GM12878 (cell line): ENCODE measurements around the gene ESR1. TPM values are rescaled to one million over a fixed set of nuclear protein-coding genes. Genes with fewer than 3 reads are reported as not detected.
"Not testable (repeated sequence)": the region's sequence is repeated elsewhere in the genome, so short reads cannot be mapped to it uniquely, and the experiment has no call there.

Source experiments
- ATAC-seq: fragments of 200-7000 bp; cut with Tn5 transposase; 3 replicates; pipeline ENCODE4 v1.9.1; 2020; ENCODE audit warnings: mild to moderate bottlenecking, moderate library complexity
- BruUV-seq: library from RNA; stranded (reverse); fragments of 400-500 nt; replicated peaks from 2 replicates; lab custom pipeline; 2021; lab: Mats Ljungman, UMichigan
- CTCF ChIA-PET: fragments of 300-600 bp; sonication (Branson Sonifier 250); formaldehyde crosslinking; extraction: SDS; loops from one replicate; lab custom pipeline; 2021; ENCODE audit warnings: inconsistent platforms; lab: Yijun Ruan, JAX
- POLR2A ChIA-PET: fragments of 350-600 bp; formaldehyde crosslinking; extraction: SDS; loops from one replicate; lab custom pipeline; 2021; ENCODE audit warnings: inconsistent platforms; lab: Charles Lee
- RAD21 ChIA-PET: fragments of 300-600 bp; sonication (Branson Sonifier 250); formaldehyde crosslinking; loops from one replicate; lab custom pipeline; 2023; ENCODE audit warnings: antibody characterized with exemption; ENCODE audit not compliant: unreplicated experiment; lab: Charles Lee
- SMC1A ChIA-PET: fragments of 300-600 bp; sonication (Branson Sonifier 250); formaldehyde crosslinking; loops from one replicate; lab custom pipeline; 2023; ENCODE audit not compliant: unreplicated experiment, uncharacterized antibody; lab: Charles Lee
- DNase-seq: peaks from one replicate; pipeline ENCODE4 v3.0.0-alpha.2; 2011; ENCODE audit warnings: low read depth, low spot score
- FAIRE-seq: peaks from 3 replicates; lab custom pipeline; 2011; peaks lifted over from hg19 to GRCh38; lab: Jason Lieb, UNC
- H2AFZ ChIP-seq: 2 replicates; pipeline ENCODE4 v1.6.0; 2011; ENCODE audit warnings: low read depth, low read length, control low read depth; ENCODE audit not compliant: control insufficient read depth
- H3K27ac ChIP-seq: 2 replicates; pipeline ENCODE4 v1.5.1; 2011; ENCODE audit warnings: control low read depth; ENCODE audit not compliant: control insufficient read depth, insufficient read depth
- H3K27me3 ChIP-seq, 2 experiments: replicated peaks in 1 of 2; 2 replicates each; pipeline versions ENCODE4 v1.6.0 to v1.6.1; 2011; ENCODE audit warnings: low read length in 1 of 2; ENCODE audit not compliant: control insufficient read depth in 2 of 2, insufficient read depth in 2 of 2
- H3K36me3 ChIP-seq, 2 experiments: 2 replicates each; pipeline ENCODE4 v1.5.1; 2011; ENCODE audit warnings: low read length in 1 of 2; ENCODE audit not compliant: control insufficient read depth in 2 of 2, insufficient read depth in 2 of 2
- H3K4me1 ChIP-seq: 2 replicates; pipeline ENCODE4 v1.6.1; 2011; ENCODE audit warnings: mild to moderate bottlenecking, low read length, moderate library complexity, mixed read lengths; ENCODE audit not compliant: control insufficient read depth, insufficient read depth
- H3K4me2 ChIP-seq: 2 replicates; pipeline ENCODE4 v1.6.0; 2011; ENCODE audit warnings: control low read depth; ENCODE audit not compliant: control insufficient read depth, insufficient read depth
- H3K4me3 ChIP-seq: fragments of 200-600 bp; sonication (generic); 2 replicates; pipeline ENCODE4 v1.5.1; 2016
- H3K79me2 ChIP-seq: 2 replicates; pipeline ENCODE4 v1.6.0; 2011; ENCODE audit warnings: low read length; ENCODE audit not compliant: control insufficient read depth, insufficient read depth
- H3K9ac ChIP-seq: 2 replicates; pipeline ENCODE4 v1.8.0; 2011; ENCODE audit warnings: low read length, control low read depth, mixed read lengths; ENCODE audit not compliant: control insufficient read depth, insufficient read depth
- H3K9me3 ChIP-seq: replicated peaks from 3 replicates; pipeline ENCODE4 v1.5.1; 2011; ENCODE audit warnings: mild to moderate bottlenecking, low read length; ENCODE audit not compliant: control insufficient read depth, insufficient read depth
- H4K20me1 ChIP-seq: 2 replicates; pipeline ENCODE4 v1.6.0; 2011; ENCODE audit not compliant: control insufficient read depth, insufficient read depth
- WGBS: methylation state at CpG from one replicate; pipeline ENCODE4 v1.1.6; 2016; ENCODE audit warnings: low lambda C conversion rate; ENCODE audit not compliant: insufficient replicate concordance, insufficient coverage; ENCODE audit errors: missing lambda C conversion rate; 5-methylcytosine and 5-hydroxymethylcytosine counted together
- in situ Hi-C: fragments of 300-500 bp; cut with MboI; formaldehyde crosslinking; loops from 9 replicates; pipeline ENCODE4 v1.14.3; 2018; ENCODE audit warnings: mixed read lengths
- intact Hi-C: fragments of 100-400 bp; cut with micrococcal nuclease; formaldehyde crosslinking; loops from one replicate; pipeline ENCODE4 v1.14.2; 2022; ENCODE audit not compliant: unreplicated experiment
- polyA plus RNA-seq, 11 experiments: library from polyadenylated mRNA; depleted of rRNA in 4 of 11; unstranded in 6 of 11; stranded (reverse) in 5 of 11; fragments of >200 nt; fragmentation: Nextera tagmentation in 4 of 11; fragmentation: Illumina TruSeq in 1 of 11; extraction: Ambion mirVana in 4 of 11; extraction: Trizol in 1 of 11; gene quantifications; 1 replicate in 1 of 11; 2 replicates in 10 of 11; pipeline versions ENCODE4 v1.2.1 to v1.2.3, GENCODE V29; 2011 to 2016; ENCODE audit warnings: inconsistent platforms in 2 of 11, missing spikeins in 2 of 11, low read depth in 1 of 11
- total RNA-seq, 4 experiments: library from RNA; depleted of rRNA in 3 of 4; stranded (reverse); fragments of >200 nt in 3 of 4; fragmentation: Illumina TruSeq in 1 of 4; extraction: Trizol in 1 of 4; gene quantifications; 2 replicates each; pipeline versions ENCODE4 v1.2.1 to v1.2.3, GENCODE V29; 2013 to 2021

The ESR1 gene
- total and polyA plus RNA-seq, 10 of the 15 experiments (the other 5 are each of a cell fraction or from before 2014, with no cell fraction given): 0.03 to 0.51 (median 0.21) TPM; not detected in 4

GRCh38 chr6:151899221-151899620 is 91.7 kb downstream of the ESR1 start:
- RAD21 ChIA-PET: not testable (repeated sequence)

GRCh38 chr6:151899796-151900195 is 92.3 kb downstream of the ESR1 start:
- POLR2A ChIA-PET, DNase-seq, H2AFZ ChIP-seq, H3K4me1 ChIP-seq, FAIRE-seq, H3K4me2 ChIP-seq, in situ Hi-C loops, H4K20me1 ChIP-seq, H3K9ac ChIP-seq, ATAC-seq, H3K36me3 ChIP-seq, H3K4me3 ChIP-seq, intact Hi-C loops, H3K9me3 ChIP-seq, RAD21 ChIA-PET, H3K79me2 ChIP-seq, H3K27ac ChIP-seq, H3K27me3 ChIP-seq, CTCF ChIA-PET, BruUV-seq: not testable (repeated sequence)
- SMC1A ChIA-PET: interaction anchor here (0.8 kb wide), 1 partner anchor 16 kb away, joined by 3 read pairs; no protein-coding TSS in a partner anchor
- WGBS: 66% methylated on average over 10 of the region's 15 CpGs

More at GRCh38 chr6:151899221-151899620, 91.7 kb downstream of the ESR1 start:
- H3K9ac ChIP-seq, H3K9me3 ChIP-seq, H3K27ac ChIP-seq, POLR2A ChIA-PET, CTCF ChIA-PET, H3K4me2 ChIP-seq, H2AFZ ChIP-seq, ATAC-seq, FAIRE-seq, H3K4me1 ChIP-seq, intact Hi-C loops, H3K36me3 ChIP-seq, H3K4me3 ChIP-seq, in situ Hi-C loops, DNase-seq, H3K27me3 ChIP-seq, H4K20me1 ChIP-seq, BruUV-seq, SMC1A ChIA-PET, H3K79me2 ChIP-seq: not testable (repeated sequence)
- no CpG with 5 or more reads among the region's 33 CpGs for WGBS
